ENCODE results near the gene MACF1. TPM values are rescaled to one million over a fixed set of nuclear protein-coding genes. Genes with fewer than 3 reads are reported as not detected.
A peak's percentile ranks its signal among the peaks of the same experiment; 100 is the strongest.

MACF1 gene
- total RNA-seq, 1 donor from 2014 or later, result 657 TPM

- Mint-ChIP-seq H3K27me3 (ENCODE audit: unreplicated experiment) (peaks cover 4% of the 10 kb centered on the region), H3K4me1 (ENCODE audit: low read depth, unreplicated experiment) (peaks cover 29% of the 10 kb centered on the region), H3K36me3 (ENCODE audit: unreplicated experiment) (peaks cover 4% of the 10 kb centered on the region), H3K9me3 (ENCODE audit: unreplicated experiment) (peaks cover 15% of the 10 kb centered on the region), H3K27ac (ENCODE audit: unreplicated experiment) (peak overlapping the region; percentile 6), H3K4me3 (ENCODE audit: unreplicated experiment) (no peak overlapping the region)
- TF ChIP-seq CTCF (IDR thresholded peaks at IDR 0.05; ENCODE audit: partially characterized antibody, unreplicated experiment), result no peak
- DNase-seq, result no peak
Observed at GRCh38 chr1:39230261-39231190, 26.0 kb downstream of the MACF1 start.

GRCh38 chr1:39236971-39237370, 32.5 kb downstream of the MACF1 start:
- DNase-seq, result no peak
- peaks cover 23% of the 10 kb centered on the region for H3K4me1 Mint-ChIP-seq (ENCODE audit: low read depth, unreplicated experiment)
- peaks cover 13% of the 10 kb centered on the region for H3K36me3 Mint-ChIP-seq (ENCODE audit: unreplicated experiment)
- H3K27me3 Mint-ChIP-seq (ENCODE audit: unreplicated experiment), result peaks cover 12% of the 10 kb centered on the region
- no peak for TF ChIP-seq CTCF (IDR thresholded peaks at IDR 0.05; ENCODE audit: partially characterized antibody, unreplicated experiment)
- peak overlapping the region; percentile 13 for H3K27ac Mint-ChIP-seq (ENCODE audit: unreplicated experiment)
- peak overlapping the region; percentile 3 for H3K4me3 Mint-ChIP-seq (ENCODE audit: unreplicated experiment)
- peaks cover 16% of the 10 kb centered on the region for H3K9me3 Mint-ChIP-seq (ENCODE audit: unreplicated experiment)

GRCh38 chr1:39238476-39238875, 34.0 kb downstream of the MACF1 start:
- H3K9me3 Mint-ChIP-seq (ENCODE audit: unreplicated experiment), result peaks cover 13% of the 10 kb centered on the region
- DNase-seq, result no peak
- H3K27ac Mint-ChIP-seq (ENCODE audit: unreplicated experiment), result peak overlapping the region; percentile 59
- no peak for TF ChIP-seq CTCF (IDR thresholded peaks at IDR 0.05; ENCODE audit: partially characterized antibody, unreplicated experiment)
- H3K27me3 Mint-ChIP-seq (ENCODE audit: unreplicated experiment), result peaks cover 9% of the 10 kb centered on the region
- no peak overlapping the region for H3K4me3 Mint-ChIP-seq (ENCODE audit: unreplicated experiment)
- peaks cover 13% of the 10 kb centered on the region for H3K36me3 Mint-ChIP-seq (ENCODE audit: unreplicated experiment)
- H3K4me1 Mint-ChIP-seq (ENCODE audit: low read depth, unreplicated experiment), result peaks cover 14% of the 10 kb centered on the region

GRCh38 chr1:39239968-39240367, 35.5 kb downstream of the MACF1 start:
- Mint-ChIP-seq H3K27ac (ENCODE audit: unreplicated experiment) (no peak overlapping the region), H3K36me3 (ENCODE audit: unreplicated experiment) (peaks cover 13% of the 10 kb centered on the region), H3K4me3 (ENCODE audit: unreplicated experiment) (no peak overlapping the region), H3K9me3 (ENCODE audit: unreplicated experiment) (peaks cover 13% of the 10 kb centered on the region), H3K27me3 (ENCODE audit: unreplicated experiment) (peaks cover 9% of the 10 kb centered on the region), H3K4me1 (ENCODE audit: low read depth, unreplicated experiment) (peaks cover 14% of the 10 kb centered on the region)
- no peak for TF ChIP-seq CTCF (IDR thresholded peaks at IDR 0.05; ENCODE audit: partially characterized antibody, unreplicated experiment)
- no peak for DNase-seq

GRCh38 chr1:39243302-39243701, 38.8 kb downstream of the MACF1 start:
- DNase-seq, result no peak
- TF ChIP-seq CTCF (IDR thresholded peaks at IDR 0.05; ENCODE audit: partially characterized antibody, unreplicated experiment), result no peak
- Mint-ChIP-seq H3K4me1 (ENCODE audit: low read depth, unreplicated experiment) (peaks cover 5% of the 10 kb centered on the region), H3K27me3 (ENCODE audit: unreplicated experiment) (peaks cover 5% of the 10 kb centered on the region), H3K4me3 (ENCODE audit: unreplicated experiment) (no peak overlapping the region), H3K27ac (ENCODE audit: unreplicated experiment) (no peak overlapping the region), H3K9me3 (ENCODE audit: unreplicated experiment) (no peaks in the 10 kb centered on the region), H3K36me3 (ENCODE audit: unreplicated experiment) (no peaks in the 10 kb centered on the region)
